BJ (cell line): ENCODE results near the gene BLOC1S6. TPM values are rescaled to one million over a fixed set of nuclear protein-coding genes. Genes with fewer than 3 reads are reported as not detected.

Source experiments
- CTCF ChIA-PET: fragments of 350-600 bp; formaldehyde crosslinking; extraction: SDS; loops from one replicate; lab custom pipeline; 2021; ENCODE audit warnings: antibody characterized with exemption, inconsistent platforms; lab: Yijun Ruan, JAX
- POLR2A ChIA-PET: fragments of 300-600 bp; sonication (Branson Sonifier 250); formaldehyde crosslinking; extraction: SDS; loops from one replicate; lab custom pipeline; 2021; ENCODE audit warnings: antibody characterized with exemption; lab: Charles Lee
- DNase-seq: peaks from one replicate; pipeline ENCODE4 v3.0.0-alpha.2; 2011; ENCODE audit warnings: low read depth
- H3K27me3 ChIP-seq: 2 replicates; pipeline ENCODE4 v1.6.0; 2011; ENCODE audit warnings: low read length; ENCODE audit not compliant: control insufficient read depth, insufficient read depth
- H3K36me3 ChIP-seq: 2 replicates; pipeline ENCODE4 v1.5.1; 2011; ENCODE audit warnings: low read length; ENCODE audit not compliant: control insufficient read depth, insufficient read depth
- H3K4me3 ChIP-seq: 2 replicates; pipeline ENCODE4 v1.5.1; 2011; ENCODE audit warnings: low read depth, mild to moderate bottlenecking, control low read depth, low read length
- polyA plus RNA-seq: library from polyadenylated mRNA; depleted of rRNA; stranded (reverse); fragments of >200 nt; gene quantifications from 2 replicates; pipeline ENCODE4 v1.2.3, GENCODE V29; 2011
- TF ChIP-seq, protein P1 (sequence below): IDR thresholded peaks from 2 replicates; pipeline ENCODE4 v1.5.1; 2011; ENCODE audit warnings: low read depth, mild to moderate bottlenecking, control low read depth, inconsistent platforms, low read length, moderate library complexity; ENCODE audit not compliant: insufficient read depth

Gene BLOC1S6
- polyA plus RNA-seq, 1 experiment = 12.4 TPM

DNA sequence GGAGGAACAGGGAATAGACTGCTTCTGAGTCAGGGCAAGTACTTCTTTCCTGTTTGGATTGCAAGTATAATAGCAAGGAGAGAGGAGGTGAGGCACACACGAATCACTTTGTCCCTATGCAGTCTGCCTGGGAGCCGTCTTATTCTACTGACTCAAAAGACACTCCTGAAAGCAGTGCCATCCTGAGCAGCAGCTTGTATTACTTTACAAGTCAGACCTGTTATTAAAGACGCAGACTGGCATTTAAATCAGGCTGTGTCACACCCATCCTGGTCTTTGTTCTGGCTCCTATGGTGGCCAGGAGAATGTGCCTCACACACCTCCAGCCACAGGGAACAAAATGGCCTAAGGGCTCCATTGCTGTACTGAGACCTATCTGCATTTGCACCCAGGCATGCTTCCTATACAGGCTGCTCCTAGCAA lies 29.7 kb downstream of the BLOC1S6 start:
- no peaks in the 10 kb centered on the region for H3K36me3 ChIP-seq
- TF ChIP-seq, protein P1, sequence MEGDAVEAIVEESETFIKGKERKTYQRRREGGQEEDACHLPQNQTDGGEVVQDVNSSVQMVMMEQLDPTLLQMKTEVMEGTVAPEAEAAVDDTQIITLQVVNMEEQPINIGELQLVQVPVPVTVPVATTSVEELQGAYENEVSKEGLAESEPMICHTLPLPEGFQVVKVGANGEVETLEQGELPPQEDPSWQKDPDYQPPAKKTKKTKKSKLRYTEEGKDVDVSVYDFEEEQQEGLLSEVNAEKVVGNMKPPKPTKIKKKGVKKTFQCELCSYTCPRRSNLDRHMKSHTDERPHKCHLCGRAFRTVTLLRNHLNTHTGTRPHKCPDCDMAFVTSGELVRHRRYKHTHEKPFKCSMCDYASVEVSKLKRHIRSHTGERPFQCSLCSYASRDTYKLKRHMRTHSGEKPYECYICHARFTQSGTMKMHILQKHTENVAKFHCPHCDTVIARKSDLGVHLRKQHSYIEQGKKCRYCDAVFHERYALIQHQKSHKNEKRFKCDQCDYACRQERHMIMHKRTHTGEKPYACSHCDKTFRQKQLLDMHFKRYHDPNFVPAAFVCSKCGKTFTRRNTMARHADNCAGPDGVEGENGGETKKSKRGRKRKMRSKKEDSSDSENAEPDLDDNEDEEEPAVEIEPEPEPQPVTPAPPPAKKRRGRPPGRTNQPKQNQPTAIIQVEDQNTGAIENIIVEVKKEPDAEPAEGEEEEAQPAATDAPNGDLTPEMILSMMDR = no peak
- CTCF ChIA-PET = interaction anchor here (0.8 to 7.2 kb wide), 3 partner anchors 18 to 187 kb away, joined by 3 to 122 read pairs (median 47); partner anchors contain the start of gene SQOR
- H3K4me3 ChIP-seq = no peak overlapping the region
- POLR2A ChIA-PET = no interaction called here
- no peaks in the 10 kb centered on the region for H3K27me3 ChIP-seq
- DNase-seq = no peak

DNA sequence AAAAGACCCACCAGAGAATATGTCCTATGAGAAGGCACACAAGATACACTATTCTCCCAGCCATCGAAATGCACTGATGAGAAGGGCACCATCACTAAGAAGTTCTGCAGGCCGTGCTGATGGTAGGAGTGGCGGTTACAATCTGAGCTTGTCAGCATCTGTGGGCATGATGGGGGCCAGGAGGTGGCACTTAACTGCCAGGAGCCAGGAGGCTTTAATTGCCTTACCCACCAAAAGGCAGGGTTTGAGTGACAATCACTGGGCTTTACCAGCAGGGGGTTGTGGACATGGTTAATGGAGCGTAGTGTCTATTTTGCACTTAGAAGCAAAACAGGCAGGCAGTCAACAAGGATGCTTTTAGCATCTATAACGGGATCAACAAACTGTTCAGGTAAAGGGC lies 31.6 kb downstream of the BLOC1S6 start:
- TF ChIP-seq, protein P1 = no peak
- Histone ChIP-seq H3K4me3 (no peak overlapping the region), H3K27me3 (no peaks in the 10 kb centered on the region), H3K36me3 (no peaks in the 10 kb centered on the region)
- POLR2A ChIA-PET = no interaction called here
- DNase-seq = no peak
- CTCF ChIA-PET = no interaction called here

DNA sequence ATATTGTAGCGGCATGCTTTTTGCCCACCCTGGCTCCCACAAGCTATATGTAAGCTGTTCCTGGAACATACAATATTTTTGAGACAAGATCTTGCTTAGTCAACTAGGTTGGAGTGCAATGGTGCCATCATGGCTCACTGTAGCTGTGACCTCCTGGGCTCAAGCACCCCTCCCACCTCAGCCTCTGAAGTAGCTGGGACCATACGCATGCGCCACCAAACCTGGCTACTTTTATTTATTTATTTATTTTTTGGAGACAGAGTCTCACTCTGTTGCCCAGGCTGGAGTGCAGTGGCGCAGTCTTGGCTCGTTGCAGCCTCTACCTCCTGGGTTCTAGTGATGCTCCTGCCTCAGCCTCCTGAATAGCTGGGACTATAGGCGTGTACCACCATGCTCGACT lies 41.0 kb downstream of the BLOC1S6 start:
- ChIA-PET POLR2A (interaction anchor here (0.6 kb wide), 1 partner anchor 155 kb away, joined by 3 read pairs; no protein-coding TSS in a partner anchor), CTCF (interaction anchor here (0.6 kb wide), 1 partner anchor 501 kb away, joined by 3 read pairs; no protein-coding TSS in a partner anchor)
- Histone ChIP-seq H3K4me3 (no peak overlapping the region), H3K27me3 (no peaks in the 10 kb centered on the region), H3K36me3 (no peaks in the 10 kb centered on the region)
- TF ChIP-seq, protein P1 = no peak
- DNase-seq = no peak

DNA sequence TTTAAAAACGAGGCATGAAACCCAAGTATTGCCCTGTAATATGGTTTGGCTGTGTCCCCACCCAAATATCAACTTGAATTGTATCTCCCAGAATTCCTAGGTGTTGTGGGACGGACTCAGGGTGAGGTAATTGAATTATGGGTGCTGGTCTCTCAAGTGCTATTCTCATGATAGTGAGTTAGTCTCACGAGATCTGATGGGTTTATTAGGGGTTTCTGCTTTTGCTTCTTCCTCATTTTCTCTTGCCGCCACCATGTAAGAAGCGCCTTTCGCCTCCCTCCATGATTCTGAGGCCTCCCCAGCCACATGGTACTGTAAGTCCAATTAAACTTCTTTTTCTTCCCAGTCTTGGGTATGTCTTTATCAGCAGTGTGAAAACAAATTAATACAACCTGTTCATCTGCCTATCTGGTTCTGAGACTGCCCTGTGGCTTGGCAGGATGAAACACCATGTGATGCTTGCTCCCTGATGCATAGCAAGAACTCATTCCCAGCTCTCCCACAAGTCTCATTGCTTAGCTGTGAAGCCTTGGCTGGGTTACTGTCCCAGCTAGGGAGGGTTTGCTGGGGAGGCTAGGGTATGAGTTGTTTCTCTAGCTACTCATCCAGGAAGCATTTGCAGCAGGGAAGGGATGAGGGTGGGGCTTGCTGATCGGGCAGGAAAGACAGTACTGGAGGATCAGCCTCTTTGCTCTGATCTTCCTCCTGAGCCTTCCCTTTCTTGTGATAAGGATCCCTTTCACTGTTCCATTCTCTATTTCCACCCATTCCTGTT lies 43.9 kb downstream of the BLOC1S6 start:
- Histone ChIP-seq H3K4me3 (peak overlapping the region; percentile 32), H3K27me3 (no peaks in the 10 kb centered on the region), H3K36me3 (no peaks in the 10 kb centered on the region)
- TF ChIP-seq, protein P1 = no peak
- DNase-seq = peak; percentile 89
- POLR2A ChIA-PET = interaction anchor here (0.5 kb wide), 1 partner anchor 9 kb away, joined by 3 read pairs; no protein-coding TSS in a partner anchor
- CTCF ChIA-PET = interaction anchor here (0.7 to 1.8 kb wide), 6 partner anchors 8 to 201 kb away, joined by 3 to 5 read pairs (median 4); no protein-coding TSS in a partner anchor

DNA sequence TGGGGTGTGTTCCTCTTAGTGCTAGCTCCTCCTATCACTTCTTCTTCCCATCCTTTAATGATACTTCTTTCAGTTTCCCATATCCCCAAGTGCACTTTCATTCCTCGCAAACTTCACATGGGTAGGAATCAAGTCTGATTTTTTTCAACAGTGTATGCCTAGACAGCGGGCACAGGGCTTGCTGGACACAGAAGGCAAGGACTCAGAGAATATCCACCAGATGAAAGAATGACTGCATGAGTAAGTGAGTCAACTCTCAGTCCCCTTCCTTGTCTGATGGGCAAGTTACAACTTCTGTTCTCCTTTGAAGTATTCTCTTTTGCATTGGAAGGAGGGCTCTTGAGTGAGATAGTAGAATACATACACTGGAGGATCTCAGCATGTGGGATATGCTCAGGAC lies 44.6 kb downstream of the BLOC1S6 start:
- CTCF ChIA-PET = interaction anchor here (0.7 to 1.8 kb wide), 6 partner anchors 9 to 202 kb away, joined by 3 to 5 read pairs (median 4); no protein-coding TSS in a partner anchor
- TF ChIP-seq, protein P1 = no peak
- Histone ChIP-seq H3K36me3 (no peaks in the 10 kb centered on the region), H3K4me3 (peak overlapping the region; percentile 32), H3K27me3 (no peaks in the 10 kb centered on the region)
- POLR2A ChIA-PET = interaction anchor here (0.5 kb wide), 1 partner anchor 9 kb away, joined by 3 read pairs; no protein-coding TSS in a partner anchor
- DNase-seq = no peak
